HG02571 (cell line): Measurements from ENCODE around the gene FER1L5.
"Not testable (repeated sequence)": the region's sequence is repeated elsewhere in the genome, so short reads cannot be mapped to it uniquely, and the experiment has no call there.

Experiments
- ATAC-seq: cut with Tn5 transposase; IDR thresholded peaks from one replicate; pipeline ENCODE4 v1.9.1; 2021; ENCODE audit warnings: mild to moderate bottlenecking, moderate library complexity; ENCODE audit not compliant: unreplicated experiment

The FER1L5 gene

GRCh38 chr2:96633641-96634040 is 8.9 kb upstream of the FER1L5 start:
- ATAC-seq: no peak

GRCh38 chr2:96636551-96637171 is 5.9 kb upstream of the FER1L5 start:
- no peak for ATAC-seq

- peak; percentile 58 for ATAC-seq
Observed at GRCh38 chr2:96637385-96638143, 5.0 kb upstream of the FER1L5 start.

GRCh38 chr2:96638144-96639121 is 4.1 kb upstream of the FER1L5 start, which contains the start of gene KANSL3:
TSS of gene KANSL3 (minus strand) at chr2:96638312. CDS start at chr2:96637135, 1,177 bp downstream.
- peak; percentile 70 for ATAC-seq

GRCh38 chr2:96647681-96648080 is 5.1 kb downstream of the FER1L5 start:
- ATAC-seq: no peak

- no peak for ATAC-seq
Observed at GRCh38 chr2:96648306-96648930, 5.9 kb downstream of the FER1L5 start.

- no peak for ATAC-seq
Observed at GRCh38 chr2:96649342-96649741, 6.8 kb downstream of the FER1L5 start.

- no peak for ATAC-seq
Observed at GRCh38 chr2:96651793-96652192, 9.2 kb downstream of the FER1L5 start.

GRCh38 chr2:96654791-96655190 is 12.2 kb downstream of the FER1L5 start:
- not testable (repeated sequence) for ATAC-seq

- ATAC-seq: no peak
Observed at GRCh38 chr2:96655526-96655925, 13.0 kb downstream of the FER1L5 start.

GRCh38 chr2:96656540-96656939 is 14.0 kb downstream of the FER1L5 start:
- ATAC-seq: no peak

- ATAC-seq: no peak
Observed at GRCh38 chr2:96661324-96661723, 18.8 kb downstream of the FER1L5 start.

GRCh38 chr2:96662360-96662759 is 19.8 kb downstream of the FER1L5 start:
- ATAC-seq: no peak

GRCh38 chr2:96663177-96663576 is 20.6 kb downstream of the FER1L5 start:
- no peak for ATAC-seq

GRCh38 chr2:96663829-96664228 is 21.3 kb downstream of the FER1L5 start:
- ATAC-seq: no peak

GRCh38 chr2:96664366-96664925 is 21.9 kb downstream of the FER1L5 start:
- ATAC-seq: no peak

GRCh38 chr2:96665083-96665569 is 22.6 kb downstream of the FER1L5 start:
- no peak for ATAC-seq

- not testable (repeated sequence) for ATAC-seq
Observed at GRCh38 chr2:96665717-96666116, 23.2 kb downstream of the FER1L5 start.

- ATAC-seq: no peak
Observed at GRCh38 chr2:96668771-96669170, 26.2 kb downstream of the FER1L5 start.

- ATAC-seq: no peak
Observed at GRCh38 chr2:96669539-96670215, 27.1 kb downstream of the FER1L5 start.
